Measurements from ENCODE around the gene ATXN1. TPM values are rescaled to one million over a fixed set of nuclear protein-coding genes. Genes with fewer than 3 reads are reported as not detected.

Gene ATXN1
- total and polyA plus RNA-seq, 2 of the 13 experiments (the other 11 are each of a cell fraction or from before 2014, with no cell fraction given), result 20.7 to 39.5 TPM

- TF ChIP-seq, protein P1, sequence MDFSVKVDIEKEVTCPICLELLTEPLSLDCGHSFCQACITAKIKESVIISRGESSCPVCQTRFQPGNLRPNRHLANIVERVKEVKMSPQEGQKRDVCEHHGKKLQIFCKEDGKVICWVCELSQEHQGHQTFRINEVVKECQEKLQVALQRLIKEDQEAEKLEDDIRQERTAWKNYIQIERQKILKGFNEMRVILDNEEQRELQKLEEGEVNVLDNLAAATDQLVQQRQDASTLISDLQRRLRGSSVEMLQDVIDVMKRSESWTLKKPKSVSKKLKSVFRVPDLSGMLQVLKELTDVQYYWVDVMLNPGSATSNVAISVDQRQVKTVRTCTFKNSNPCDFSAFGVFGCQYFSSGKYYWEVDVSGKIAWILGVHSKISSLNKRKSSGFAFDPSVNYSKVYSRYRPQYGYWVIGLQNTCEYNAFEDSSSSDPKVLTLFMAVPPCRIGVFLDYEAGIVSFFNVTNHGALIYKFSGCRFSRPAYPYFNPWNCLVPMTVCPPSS (IDR thresholded peaks at IDR 0.05), result no peak
- TF ChIP-seq FOSL2 (CRISPR knock-in tag; IDR thresholded peaks at IDR 0.05) (peak; percentile 82), JUND (CRISPR knock-in tag; IDR thresholded peaks at IDR 0.05) (0 out of 2 replicates have a peak, but pooled peaks have one; percentile 22), KLF16 (CRISPR knock-in tag; IDR thresholded peaks at IDR 0.05) (0 out of 4 replicates have a peak, but pooled peaks of 1 of the 2 experiments have one; percentile 28), FOSL1 (CRISPR knock-in tag; IDR thresholded peaks at IDR 0.05; ENCODE audit: borderline replicate concordance) (peak; percentile 59; the same call in 1 of the 2 replicates), ARID3A (IDR thresholded peaks at IDR 0.05; ENCODE audit: low read depth, low read length) (peak; percentile 75; the same call in 1 of the 2 replicates), NR2F1 (CRISPR knock-in tag; IDR thresholded peaks at IDR 0.05) (0 out of 4 replicates have a peak, but pooled peaks of 1 of the 2 experiments have one; percentile 26), EP300 (IDR thresholded peaks at IDR 0.05; ENCODE audit: low read depth in 2 of 2, low read length in 2 of 2) (peak in 1 of 2 experiments; percentile 37; a peak in 1 of 4 replicates), EP300 (CRISPR knock-in tag; IDR thresholded peaks at IDR 0.05; ENCODE audit: borderline replicate concordance) (no peak), ZNF256 (CRISPR knock-in tag; conservative IDR thresholded peaks at IDR 0.05) (no peak)
These were observed 38.3 kb upstream of the ATXN1 start (continued) for GRCh38 chr6:16799279-16800193.
